HCT116 (cell line): ENCODE results near the gene PTGS1. TPM values are rescaled to one million over a fixed set of nuclear protein-coding genes. Genes with fewer than 3 reads are reported as not detected.

Source experiments
- ATAC-seq: fragments of 200-7000 bp; cut with Tn5 transposase; 2 replicates; pipeline ENCODE4 v1.9.1; 2020; ENCODE audit warnings: mild to moderate bottlenecking, moderate library complexity
- BruUV-seq: library from RNA; stranded (reverse); fragments of 400-500 nt; replicated peaks from 2 replicates; lab custom pipeline; 2021; lab: Mats Ljungman, UMichigan
- CTCF ChIA-PET: fragments of 300-600 bp; sonication (Branson Sonifier 250); formaldehyde crosslinking; loops from one replicate; lab custom pipeline; 2021; ENCODE audit warnings: antibody characterized with exemption; lab: Charles Lee
- POLR2A ChIA-PET: fragments of 300-600, 350-600 bp; sonication (Branson Sonifier 250); formaldehyde crosslinking; loops from one replicate; lab custom pipeline; 2021; ENCODE audit warnings: antibody characterized with exemption; lab: Charles Lee
- RAD21 ChIA-PET, 2 experiments: fragments of 300-600 bp; sonication (Branson Sonifier 250); formaldehyde crosslinking; loops; one replicate each; lab custom pipeline; 2023; ENCODE audit warnings: low total read pairs in 2 of 2; ENCODE audit not compliant: uncharacterized antibody in 2 of 2, unreplicated experiment in 2 of 2, low non-redundant PET in 1 of 2; lab: Charles Lee
- DNase-seq: peaks from one replicate; pipeline ENCODE4 v3.0.0-alpha.2; 2010; ENCODE audit warnings: low read depth, low spot score
- H2AFZ ChIP-seq: fragments of 200-600 bp; shearing (Covaris generic), sonication (generic); 2 replicates; pipeline ENCODE4 v1.6.1; 2017; ENCODE audit warnings: low read depth, mixed run types, mixed read lengths, antibody characterized with exemption, low read length; ENCODE audit not compliant: poor library complexity, severe bottlenecking
- H3K27ac ChIP-seq: 2 replicates; pipeline ENCODE4 v1.5.1; 2012; ENCODE audit warnings: low read depth, low read length
- H3K27me3 ChIP-seq: fragments of 200-600 bp; sonication (generic); 2 replicates; pipeline ENCODE4 v1.6.1; 2016; ENCODE audit warnings: mixed run types, low read length, mixed read lengths; ENCODE audit not compliant: insufficient read depth
- H3K36me3 ChIP-seq, 2 experiments: fragments of 200-500 bp in 1 of 2; fragments of 200-600 bp in 1 of 2; sonication (Bioruptor generic) in 1 of 2; sonication (generic) in 1 of 2; 2 replicates each; pipeline versions ENCODE4 v1.5.1 to v1.6.1; 2014 to 2016; ENCODE audit warnings: low read length in 2 of 2, inconsistent platforms in 1 of 2, mixed read lengths in 1 of 2, mixed run types in 1 of 2; ENCODE audit not compliant: insufficient read depth in 2 of 2, control insufficient read depth in 1 of 2
- H3K4me1 ChIP-seq, 2 experiments: fragments of 200-600 bp in 1 of 2; sonication (generic) in 1 of 2; 2 replicates each; pipeline versions ENCODE4 v1.5.1 to v1.6.1; 2012 to 2017; ENCODE audit warnings: low read length in 2 of 2, inconsistent platforms in 1 of 2, mild to moderate bottlenecking in 1 of 2, mixed read lengths in 1 of 2, mixed run types in 1 of 2, moderate library complexity in 1 of 2; ENCODE audit not compliant: insufficient read depth in 2 of 2, control insufficient read depth in 1 of 2
- H3K4me2 ChIP-seq: fragments of 200-600 bp; sonication (generic); 2 replicates; pipeline ENCODE4 v1.6.1; 2017; ENCODE audit warnings: mixed run types, low read length, mixed read lengths
- H3K4me3 ChIP-seq, 2 experiments: fragments of 200-600 bp in 1 of 2; sonication (generic) in 1 of 2; replicated peaks in 1 of 2; 2 replicates each; pipeline ENCODE4 v1.5.1; 2011 to 2016; ENCODE audit warnings: low read length in 2 of 2, control low read depth in 1 of 2, low read depth in 1 of 2, mild to moderate bottlenecking in 1 of 2, mixed read lengths in 1 of 2, mixed run types in 1 of 2
- H3K79me2 ChIP-seq: fragments of 200-600 bp; sonication (generic); 2 replicates; pipeline ENCODE4 v1.6.1; 2017; ENCODE audit warnings: mild to moderate bottlenecking, mixed run types, low read length, moderate library complexity, mixed read lengths; ENCODE audit not compliant: insufficient read depth
- H3K9ac ChIP-seq: fragments of 200-600 bp; sonication (generic); 2 replicates; pipeline ENCODE4 v1.6.1; 2016; ENCODE audit warnings: low read length, mixed read lengths
- H3K9me2 ChIP-seq: fragments of 200-600 bp; sonication (generic), shearing (Covaris generic); 2 replicates; pipeline ENCODE4 v1.6.1; 2017; ENCODE audit warnings: mixed run types, mild to moderate bottlenecking, moderate library complexity; ENCODE audit not compliant: insufficient read depth
- H3K9me3 ChIP-seq, 2 experiments: fragments of 200-500 bp in 1 of 2; fragments of 200-600 bp in 1 of 2; sonication (Bioruptor generic) in 1 of 2; sonication (generic) in 1 of 2; 2 replicates each; pipeline ENCODE4 v1.6.1; 2014 to 2017; ENCODE audit warnings: low read length in 2 of 2, mixed read lengths in 2 of 2, inconsistent platforms in 1 of 2, low read depth in 1 of 2, mild to moderate bottlenecking in 1 of 2, mixed run types in 1 of 2, moderate library complexity in 1 of 2; ENCODE audit not compliant: control insufficient read depth in 1 of 2, insufficient read depth in 1 of 2
- H4K20me1 ChIP-seq: fragments of 200-600 bp; sonication (generic), shearing (Covaris generic); 2 replicates; pipeline ENCODE4 v1.6.1; 2017; ENCODE audit warnings: mixed run types, mild to moderate bottlenecking, moderate library complexity; ENCODE audit not compliant: insufficient read depth
- ATF3 ChIP-seq: IDR thresholded peaks from 2 replicates; pipeline ENCODE4 v1.6.1; 2012
- CBX3 ChIP-seq: IDR thresholded peaks from 2 replicates; pipeline ENCODE4 v1.6.1; 2012; ENCODE audit warnings: low read depth
- CEBPB ChIP-seq: IDR thresholded peaks from 2 replicates; pipeline ENCODE4 v1.6.1; 2012; ENCODE audit warnings: low read depth
- EGR1 ChIP-seq: IDR thresholded peaks from 2 replicates; pipeline ENCODE4 v1.6.1; 2012; ENCODE audit warnings: low read depth
- ELF1 ChIP-seq: IDR thresholded peaks from 2 replicates; pipeline ENCODE4 v1.6.1; 2012; ENCODE audit warnings: low read depth, borderline replicate concordance
- EZH2 ChIP-seq: fragments of 200-600 bp; sonication (generic); IDR thresholded peaks from 2 replicates; pipeline ENCODE4 v1.6.1; 2017; ENCODE audit warnings: antibody characterized with exemption, mixed run types
- EZH2phosphoT487 ChIP-seq: fragments of 200-600 bp; IDR thresholded peaks from 2 replicates; pipeline ENCODE4 v1.6.1; 2018; ENCODE audit warnings: antibody characterized with exemption, borderline replicate concordance
- JUND ChIP-seq: IDR thresholded peaks from 2 replicates; pipeline ENCODE4 v1.6.1; 2012
- MAX ChIP-seq: IDR thresholded peaks from 2 replicates; pipeline ENCODE4 v1.6.1; 2012
- POLR2A ChIP-seq: IDR thresholded peaks from 2 replicates; pipeline ENCODE4 v1.7.0; 2011; ENCODE audit warnings: borderline replicate concordance; ENCODE audit not compliant: insufficient read depth, insufficient read length; ENCODE audit errors: extremely low read depth
- RAD21 ChIP-seq: IDR thresholded peaks from 2 replicates; pipeline ENCODE4 v1.6.1; 2012; ENCODE audit warnings: low read depth, mild to moderate bottlenecking
- SIN3A ChIP-seq: IDR thresholded peaks from 2 replicates; pipeline ENCODE4 v1.6.1; 2012; ENCODE audit warnings: low read depth
- SP1 ChIP-seq: IDR thresholded peaks from 2 replicates; pipeline ENCODE4 v1.6.1; 2012; ENCODE audit warnings: low read depth
- SRF ChIP-seq: IDR thresholded peaks from 2 replicates; pipeline ENCODE4 v1.6.1; 2012; ENCODE audit warnings: low read depth
- YY1 ChIP-seq: IDR thresholded peaks from 2 replicates; pipeline ENCODE4 v1.6.1; 2011; ENCODE audit warnings: low read length, low read depth, moderate library complexity, mild to moderate bottlenecking; ENCODE audit not compliant: insufficient replicate concordance; ENCODE audit errors: extremely low read depth
- ZBTB33 ChIP-seq: IDR thresholded peaks from 2 replicates; pipeline ENCODE4 v1.6.1; 2011; ENCODE audit warnings: mild to moderate bottlenecking, low read length, moderate library complexity; ENCODE audit not compliant: insufficient replicate concordance; ENCODE audit errors: extremely low read depth
- ZFX ChIP-seq: fragments of 450-650 bp; IDR thresholded peaks from 2 replicates; pipeline ENCODE4 v1.6.1; 2017
- intact Hi-C: fragments of 100-400 bp; cut with micrococcal nuclease; formaldehyde crosslinking; loops from 2 replicates; pipeline ENCODE4 v1.10.0; 2022
- total RNA-seq: library from RNA; stranded (reverse); gene quantifications from one replicate; pipeline ENCODE4 v1.2.1, GENCODE V29; 2021; ENCODE audit not compliant: unreplicated experiment

PTGS1 gene
- total RNA-seq, 1 experiment from 2014 or later = 3.5 TPM

GRCh38 chr9:122354536-122355199, 16.2 kb upstream of the PTGS1 start:
- H3K9me3 ChIP-seq = no peaks in the 10 kb centered on the region
- intact Hi-C loops = loop anchor here (5.0 to 10.0 kb wide), 2 partner anchors 667 to 990 kb away; no protein-coding TSS in a partner anchor
- ChIA-PET POLR2A (no interaction called here), CTCF (interaction anchor here (1.3 kb wide), 1 partner anchor 255 kb away, joined by 6 read pairs; no protein-coding TSS in a partner anchor), RAD21 (no interaction called here)
- H3K27me3 ChIP-seq = no peaks in the 10 kb centered on the region
- no peaks in the 10 kb centered on the region for H3K79me2 ChIP-seq
- H3K4me1 ChIP-seq = no peaks in the 10 kb centered on the region
- H3K27ac ChIP-seq = no peak overlapping the region
- ATAC-seq (no peak), DNase-seq (no peak)
- no peak overlapping the region for H3K4me3 ChIP-seq
- BruUV-seq = no TSS peak
- no peak overlapping the region for H2AFZ ChIP-seq
- H3K9me2 ChIP-seq = no peaks in the 10 kb centered on the region
- no peak for TF ChIP-seq POLR2A
- no peak for TF ChIP-seq ATF3
- no peak for TF ChIP-seq CBX3
- TF ChIP-seq EZH2phosphoT487 = no peak
- TF ChIP-seq ELF1 = no peak
- no peak for TF ChIP-seq CEBPB
- no peak for TF ChIP-seq RAD21
- no peak for TF ChIP-seq SIN3A
- no peak for TF ChIP-seq SRF
- TF ChIP-seq SP1 = no peak
- TF ChIP-seq JUND = no peak
- no peak for TF ChIP-seq MAX
- no peak for TF ChIP-seq ZBTB33
- TF ChIP-seq YY1 = no peak
- no peak for TF ChIP-seq EGR1
- no peak for TF ChIP-seq EZH2
- TF ChIP-seq ZFX = no peak
- H3K9ac ChIP-seq = no peak overlapping the region
- H3K4me2 ChIP-seq = no peak overlapping the region
- no peaks in the 10 kb centered on the region for H4K20me1 ChIP-seq
- no peaks in the 10 kb centered on the region for H3K36me3 ChIP-seq
